IMR-90 (cell line): ENCODE measurements around the gene ALDH3B2. TPM values are rescaled to one million over a fixed set of nuclear protein-coding genes. Genes with fewer than 3 reads are reported as not detected.
A peak's percentile ranks its signal among the peaks of the same experiment; 100 is the strongest.

Experiments
- ATAC-seq: fragments of 200-7000 bp; cut with Tn5 transposase; 2 replicates; pipeline ENCODE4 v1.9.1; 2020; ENCODE audit warnings: low read depth, mild to moderate bottlenecking, moderate library complexity
- BruUV-seq: library from RNA; stranded (reverse); fragments of 400-500 nt; replicated peaks from 2 replicates; lab custom pipeline; 2021; lab: Mats Ljungman, UMichigan
- CTCF ChIA-PET: fragments of 300-600 bp; formaldehyde crosslinking; extraction: SDS; loops from one replicate; lab custom pipeline; 2021; ENCODE audit warnings: antibody characterized with exemption; lab: Yijun Ruan, JAX
- POLR2A ChIA-PET: fragments of 300-600 bp; sonication (Branson Sonifier 250); formaldehyde crosslinking; loops from one replicate; lab custom pipeline; 2022; ENCODE audit warnings: antibody characterized with exemption; ENCODE audit not compliant: unreplicated experiment; lab: Charles Lee
- DNase-seq: peaks from one replicate; pipeline ENCODE4 v3.0.0; 2013
- H2AFZ ChIP-seq: replicated peaks from 2 replicates; pipeline ENCODE3; 2013; ENCODE audit warnings: low read length, mild to moderate bottlenecking; ENCODE audit not compliant: poor library complexity
- H2AK5ac ChIP-seq: 2 replicates; pipeline ENCODE4 v1.6.1; 2013; ENCODE audit warnings: low read depth, low read length, inconsistent platforms
- H2AK9ac ChIP-seq: replicated peaks from 2 replicates; pipeline ENCODE3; 2013; ENCODE audit warnings: mild to moderate bottlenecking, low read depth, low read length, moderate library complexity; ENCODE audit not compliant: poor library complexity
- H2BK120ac ChIP-seq: 2 replicates; pipeline ENCODE4 v1.6.1; 2013; ENCODE audit warnings: low read depth, low read length, inconsistent platforms
- H2BK15ac ChIP-seq: 3 replicates; pipeline ENCODE4 v1.6.1; 2013; ENCODE audit warnings: low read depth, low read length, inconsistent platforms
- H2BK20ac ChIP-seq: 2 replicates; pipeline ENCODE4 v1.6.1; 2013; ENCODE audit warnings: low read depth, mild to moderate bottlenecking, inconsistent platforms, low read length, moderate library complexity
- H2BK5ac ChIP-seq: 2 replicates; pipeline ENCODE4 v1.6.1; 2013; ENCODE audit warnings: mild to moderate bottlenecking, low read depth, low read length, inconsistent platforms; ENCODE audit not compliant: poor library complexity, severe bottlenecking
- H3K14ac ChIP-seq: replicated peaks from 2 replicates; pipeline ENCODE4 v1.6.1; 2013; ENCODE audit warnings: low read depth, low read length, inconsistent platforms
- H3K18ac ChIP-seq: 2 replicates; pipeline ENCODE4 v1.6.1; 2013; ENCODE audit warnings: low read depth, low read length, control low read depth
- H3K23ac ChIP-seq: 2 replicates; pipeline ENCODE4 v1.6.1; 2013; ENCODE audit warnings: low read depth, low read length, inconsistent platforms
- H3K27ac ChIP-seq: 2 replicates; pipeline ENCODE4 v1.5.1; 2013; ENCODE audit warnings: mild to moderate bottlenecking, control low read depth, low read length; ENCODE audit not compliant: insufficient read depth
- H3K27me3 ChIP-seq: 2 replicates; pipeline ENCODE4 v1.6.1; 2013; ENCODE audit warnings: low read length; ENCODE audit not compliant: control insufficient read depth, insufficient read depth
- H3K36me3 ChIP-seq: 2 replicates; pipeline ENCODE4 v1.6.1; 2013; ENCODE audit warnings: low read length, mixed read lengths; ENCODE audit not compliant: control insufficient read depth, insufficient read depth
- H3K4ac ChIP-seq: 2 replicates; pipeline ENCODE4 v1.6.1; 2013; ENCODE audit warnings: low read depth, low read length, inconsistent platforms
- H3K4me1 ChIP-seq: 2 replicates; pipeline ENCODE4 v1.6.1; 2013; ENCODE audit warnings: low read length, mixed read lengths; ENCODE audit not compliant: control insufficient read depth, insufficient read depth
- H3K4me2 ChIP-seq: 2 replicates; pipeline ENCODE4 v1.6.1; 2013; ENCODE audit warnings: low read depth, mild to moderate bottlenecking, control low read depth, low read length, moderate library complexity
- H3K4me3 ChIP-seq: 2 replicates; pipeline ENCODE4 v1.5.1; 2013; ENCODE audit warnings: low read depth, mild to moderate bottlenecking, control low read depth, low read length, moderate library complexity; ENCODE audit not compliant: insufficient read depth
- H3K56ac ChIP-seq: 2 replicates; pipeline ENCODE4 v1.6.1; 2013; ENCODE audit warnings: low read length, inconsistent platforms; ENCODE audit not compliant: insufficient read depth; ENCODE audit errors: extremely low read depth
- H3K79me1 ChIP-seq, 2 experiments: 2 replicates each; pipeline ENCODE4 v1.6.1; 2013; ENCODE audit warnings: low read length in 2 of 2, inconsistent platforms in 1 of 2, low read depth in 1 of 2
- H3K9ac ChIP-seq: 2 replicates; pipeline ENCODE4 v1.6.1; 2013; ENCODE audit warnings: low read depth, low read length, control low read depth
- H3K9me1 ChIP-seq: 2 replicates; pipeline ENCODE4 v1.6.1; 2013; ENCODE audit warnings: low read length, inconsistent platforms; ENCODE audit not compliant: insufficient read depth
- H3K9me3 ChIP-seq: 2 replicates; pipeline ENCODE4 v1.6.1; 2013; ENCODE audit warnings: low read length; ENCODE audit not compliant: control insufficient read depth, insufficient read depth
- H4K20me1 ChIP-seq: 2 replicates; pipeline ENCODE4 v1.6.1; 2013; ENCODE audit warnings: low read length, inconsistent platforms; ENCODE audit not compliant: insufficient read depth
- H4K5ac ChIP-seq: 2 replicates; pipeline ENCODE4 v1.6.1; 2013; ENCODE audit warnings: mild to moderate bottlenecking, low read depth, low read length, control low read depth
- H4K8ac ChIP-seq, 2 experiments: 2 replicates each; pipeline ENCODE4 v1.6.1; 2013; ENCODE audit warnings: low read depth in 2 of 2, low read length in 2 of 2, control low read depth in 1 of 2, inconsistent platforms in 1 of 2
- H4K91ac ChIP-seq: 2 replicates; pipeline ENCODE4 v1.6.1; 2013; ENCODE audit warnings: low read depth, low read length, inconsistent platforms; ENCODE audit not compliant: insufficient read depth
- BHLHE40 ChIP-seq: fragments of 150-350 bp; IDR thresholded peaks from 2 replicates; pipeline ENCODE4 v1.6.1; 2016; ENCODE audit warnings: mild to moderate bottlenecking, low read depth, low read length
- CTCF ChIP-seq: conservative IDR thresholded peaks from 2 replicates; pipeline ENCODE4 v1.5.1; 2012; ENCODE audit warnings: mild to moderate bottlenecking, low read depth, low read length, improper control_type of control experiment
- MAZ ChIP-seq: IDR thresholded peaks from 2 replicates; pipeline ENCODE4 v1.6.1; 2012; ENCODE audit warnings: low read depth, mild to moderate bottlenecking, low read length, improper control_type of control experiment, moderate library complexity, borderline replicate concordance
- MXI1 ChIP-seq: IDR thresholded peaks from 2 replicates; pipeline ENCODE4 v1.6.1; 2012; ENCODE audit warnings: low read depth, mild to moderate bottlenecking, low read length, moderate library complexity, borderline replicate concordance
- NFE2L2 ChIP-seq: fragments of 150-350 bp; IDR thresholded peaks from 2 replicates; pipeline ENCODE4 v1.6.1; 2016; ENCODE audit warnings: low read depth, mild to moderate bottlenecking, low read length
- POLR2A ChIP-seq: IDR thresholded peaks from 2 replicates; pipeline ENCODE4 v1.6.1; 2012; ENCODE audit warnings: mild to moderate bottlenecking, low read depth, low read length
- RFX5 ChIP-seq: IDR thresholded peaks from 2 replicates; pipeline ENCODE4 v1.8.0; 2012; ENCODE audit warnings: low read depth, mild to moderate bottlenecking, low read length, moderate library complexity
- SMC3 ChIP-seq: fragments of 150-350 bp; IDR thresholded peaks from 2 replicates; pipeline ENCODE4 v1.6.1; 2016; ENCODE audit warnings: low read depth, mild to moderate bottlenecking, antibody characterized with exemption, low read length, moderate library complexity
- WGBS, 2 experiments: methylation state at CpG; one replicate each; pipeline versions ENCODE4 v1.1.5 to v1.1.7; 2013; ENCODE audit warnings: missing lambda C conversion rate in 2 of 2; ENCODE audit not compliant: insufficient read length in 1 of 2; ENCODE audit errors: extremely low coverage in 2 of 2; 5-methylcytosine and 5-hydroxymethylcytosine counted together
- dilution Hi-C: fragments of 300-500 bp; cut with HindIII; formaldehyde crosslinking; loops from one replicate; pipeline ENCODE4 v1.14.3; 2018; ENCODE audit warnings: low sequenced_read_pairs; ENCODE audit not compliant: unreplicated experiment
- in situ Hi-C: fragments of 300-500 bp; cut with MboI; formaldehyde crosslinking; loops from 3 replicates; pipeline ENCODE4 v1.14.3; 2019; ENCODE audit warnings: low sequenced_read_pairs, inconsistent platforms, mixed read lengths
- intact Hi-C: fragments of 100-400 bp; cut with micrococcal nuclease; formaldehyde crosslinking; loops from 2 replicates; pipeline ENCODE4 v1.10.0; 2022
- polyA plus RNA-seq, 3 experiments: library from polyadenylated mRNA; depleted of rRNA; stranded (reverse); fragments of >200 nt; gene quantifications; 2 replicates each; pipeline ENCODE4 v1.2.3, GENCODE V29; 2012; ENCODE audit warnings: low replicate concordance in 1 of 3
- total RNA-seq: library from RNA; depleted of rRNA; stranded (reverse); fragments of >200 nt; gene quantifications from 2 replicates; pipeline ENCODE4 v1.2.3, GENCODE V29; 2012

Gene ALDH3B2
- total and polyA plus RNA-seq, 2 of the 4 experiments (the other 2 are of a cell fraction): not detected

- no peaks in the 10 kb centered on the region for H3K9me1 ChIP-seq
- no peak overlapping the region for H3K14ac ChIP-seq
- H2BK120ac ChIP-seq: no peak overlapping the region
- peaks cover 8% of the 10 kb centered on the region for H3K27me3 ChIP-seq
- intact Hi-C loops (no loop called here), dilution Hi-C loops (no loop called here), in situ Hi-C loops (no loop called here)
- no peak overlapping the region for H2BK15ac ChIP-seq
- no peak overlapping the region for H2AK5ac ChIP-seq
- no peak overlapping the region for H4K5ac ChIP-seq
- no peak for ATAC-seq
- ChIA-PET POLR2A (no interaction called here), CTCF (no interaction called here)
- no peaks in the 10 kb centered on the region for H3K79me1 ChIP-seq
- H3K9me3 ChIP-seq: no peaks in the 10 kb centered on the region
- no peaks in the 10 kb centered on the region for H4K20me1 ChIP-seq
- peak overlapping the region; percentile 7 for H2AFZ ChIP-seq
- no peak overlapping the region for H2BK20ac ChIP-seq
- no peak overlapping the region for H3K4me2 ChIP-seq
- no peak overlapping the region for H3K56ac ChIP-seq
- H3K9ac ChIP-seq: no peak overlapping the region
- DNase-seq: no peak
- H3K27ac ChIP-seq: no peak overlapping the region
- no peak overlapping the region for H3K4me3 ChIP-seq
- no peak overlapping the region for H3K4ac ChIP-seq
- H4K91ac ChIP-seq: no peak overlapping the region
- no peaks in the 10 kb centered on the region for H3K36me3 ChIP-seq
- WGBS, 2 experiments: no CpG with 5 or more reads among the region's 3 CpGs
- H3K4me1 ChIP-seq: no peaks in the 10 kb centered on the region
- no TSS peak for BruUV-seq
- TF ChIP-seq CTCF: no peak
- no peak for TF ChIP-seq RFX5
- TF ChIP-seq NFE2L2: no peak
- TF ChIP-seq POLR2A: no peak
- no peak for TF ChIP-seq BHLHE40
- no peak for TF ChIP-seq MAZ
- no peak for TF ChIP-seq MXI1
- TF ChIP-seq SMC3: no peak
- no peak overlapping the region for H2AK9ac ChIP-seq
- no peak overlapping the region for H2BK5ac ChIP-seq
- no peak overlapping the region for H4K8ac ChIP-seq
- no peak overlapping the region for H3K18ac ChIP-seq
- H3K23ac ChIP-seq: no peak overlapping the region
These were observed 6.5 kb upstream of the ALDH3B2 start for GRCh38 chr11:67680696-67681470.
